UCSD-AML1 (cell line): ENCODE measurements around the gene DDRGK1.

Experiments used
- DNase-seq: peaks from one replicate; lab custom pipeline; 2025; ENCODE audit not compliant: unreplicated experiment; lab: John Stamatoyannopoulos, UW

DDRGK1 gene

GRCh38 chr20:3204124-3204794 is at the start of gene DDRGK1:
Gene DDRGK1, minus strand, starts transcription at chr20:3204682. Its CDS starts 55 bp downstream, at chr20:3204627.
- DNase-seq: peak; percentile 92

GRCh38 chr20:3251806-3252205 is 47.3 kb upstream of the DDRGK1 start:
- DNase-seq: no peak

GRCh38 chr20:3250091-3250504 is 45.6 kb upstream of the DDRGK1 start:
- DNase-seq: no peak

- no peak for DNase-seq
These were observed 44.5 kb upstream of the DDRGK1 start for GRCh38 chr20:3248993-3249347.

- no peak for DNase-seq
These were observed 43.9 kb upstream of the DDRGK1 start for GRCh38 chr20:3248167-3248992.

GRCh38 chr20:3247638-3248037 is 43.2 kb upstream of the DDRGK1 start:
- DNase-seq: no peak

GRCh38 chr20:3246682-3247081 is 42.2 kb upstream of the DDRGK1 start:
- no peak for DNase-seq

- no peak for DNase-seq
These were observed 41.2 kb upstream of the DDRGK1 start for GRCh38 chr20:3245711-3246110.

- no peak for DNase-seq
These were observed 40.7 kb upstream of the DDRGK1 start for GRCh38 chr20:3245156-3245555.

GRCh38 chr20:3244613-3245012 is 40.1 kb upstream of the DDRGK1 start:
- DNase-seq: no peak

- DNase-seq: no peak
These were observed 39.4 kb upstream of the DDRGK1 start for GRCh38 chr20:3243718-3244358.

GRCh38 chr20:3242172-3242692 is 37.8 kb upstream of the DDRGK1 start:
- DNase-seq: no peak

- DNase-seq: no peak
These were observed 36.4 kb upstream of the DDRGK1 start for GRCh38 chr20:3240776-3241363.

GRCh38 chr20:3239867-3240775 is 35.6 kb upstream of the DDRGK1 start:
- DNase-seq: no peak

- peak; percentile 79 for DNase-seq
These were observed 34.8 kb upstream of the DDRGK1 start, which contains the start of gene SLC4A11 for GRCh38 chr20:3239026-3239866. Gene SLC4A11, minus strand, starts transcription at chr20:3239190. Its CDS starts 53 bp downstream, at chr20:3239137.

GRCh38 chr20:3238616-3239025 is 34.1 kb upstream of the DDRGK1 start:
- peak; percentile 37 for DNase-seq

- peak; percentile 37 for DNase-seq
These were observed 33.6 kb upstream of the DDRGK1 start for GRCh38 chr20:3237958-3238615.

GRCh38 chr20:3237011-3237957 is 32.8 kb upstream of the DDRGK1 start:
- DNase-seq: no peak
